Left lung (tissue), 10 donors: ENCODE measurements around the gene STEEP1. TPM values are rescaled to one million over a fixed set of nuclear protein-coding genes. Genes with fewer than 3 reads are reported as not detected.

Experiments
- ATAC-seq: fragments of 200-7000 bp; cut with Tn5 transposase; one replicate; pipeline ENCODE4 v1.9.1; 2020; ENCODE audit warnings: moderate library complexity
- DNase-seq, 4 donors: peaks; one replicate each; pipeline ENCODE4 v3.0.0-alpha.2; 2013 to 2020
- H3K27ac ChIP-seq, 2 donors: fragments of 200-600 bp; sonication (generic) in 1 of 2; one replicate each; pipeline versions ENCODE4 v1.5.0 to v1.8.0; 2020 to 2021
- H3K27me3 ChIP-seq, 2 donors: fragments of 200-600 bp; sonication (generic) in 1 of 2; one replicate each; pipeline versions ENCODE4 v1.5.0 to v1.8.0; 2020 to 2021
- H3K36me3 ChIP-seq, 2 donors: fragments of 200-600 bp; sonication (generic) in 1 of 2; one replicate each; pipeline versions ENCODE4 v1.5.0 to v1.8.0; 2020 to 2021
- H3K4me1 ChIP-seq, 2 donors: fragments of 200-600 bp; one replicate each; pipeline ENCODE4 v1.8.0; 2021
- H3K4me3 ChIP-seq, 2 donors: fragments of 200-600 bp; sonication (generic) in 1 of 2; one replicate each; pipeline versions ENCODE4 v1.5.0 to v1.8.0; 2020 to 2021; ENCODE audit warnings: mild to moderate bottlenecking in 1 of 2
- H3K9me3 ChIP-seq, 2 donors: fragments of 200-600 bp; sonication (generic) in 1 of 2; one replicate each; pipeline versions ENCODE4 v1.5.0 to v1.8.0; 2020 to 2021
- CTCF ChIP-seq, 2 donors: fragments of 200-600 bp; sonication (generic) in 1 of 2; IDR thresholded peaks; one replicate each; pipeline versions ENCODE4 v1.5.0 to v1.8.0; 2021; ENCODE audit warnings: antibody characterized with exemption in 2 of 2
- intact Hi-C, 2 donors: fragments of 100-400 bp; cut with DNase I; formaldehyde crosslinking; loops; one replicate each; pipeline versions ENCODE4 v1.11.2 to v1.14.2; 2022
- polyA plus RNA-seq, 6 donors: library from polyadenylated mRNA; unstranded; fragments of 120-200 nt; gene quantifications; one replicate each; pipeline ENCODE4 v1.2.1, GENCODE V29; 2013; ENCODE audit not compliant: insufficient read length in 6 of 6
- total RNA-seq, 2 donors: library from RNA; stranded (reverse); fragmentation: NEBNext Ultra II Directional; extraction: Animal tissue kit (Norgen Biotek cat#: 25700); gene quantifications; one replicate each; pipeline ENCODE4 v1.2.1, GENCODE V29; 2021
- donor health status: DM: no; HTN: yes; CAD: no.
- donor health status: DM: no; HTN: no; CAD: no.

The STEEP1 gene
- total and polyA plus RNA-seq, 8 donors: 19.5 to 35.6 (median 30.9) TPM

DNA sequence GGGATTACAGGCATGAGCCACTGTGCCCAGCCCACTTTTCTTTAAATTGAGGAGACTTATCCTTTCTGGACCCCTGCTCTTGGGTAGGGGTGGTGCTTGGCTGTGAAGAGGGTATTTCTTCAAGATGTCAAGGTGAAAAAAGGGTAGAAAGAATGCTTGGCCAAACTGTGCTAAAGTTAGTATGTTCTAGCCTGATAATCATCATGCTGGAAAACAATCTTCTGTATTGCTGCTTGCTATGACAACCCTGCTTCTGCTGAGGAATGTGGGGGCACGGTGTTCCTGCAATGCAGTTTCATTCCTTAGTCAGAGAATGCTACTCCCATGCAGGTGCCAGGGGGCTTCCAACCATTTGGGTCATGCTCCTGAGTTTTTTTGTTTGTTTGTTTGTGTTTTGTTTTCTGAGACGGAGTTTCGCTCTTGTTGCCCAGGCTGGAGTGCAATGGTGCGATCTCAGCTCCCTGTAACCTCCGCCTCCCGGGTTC, 5.2 kb upstream of the STEEP1 start:
- Histone ChIP-seq H3K4me1 (peaks cover 0 to 3% of the 10 kb centered on the region in 2 donors), H3K4me3 (no peak overlapping the region), H3K9me3 (no peaks in the 10 kb centered on the region), H3K36me3 (no peaks in the 10 kb centered on the region), H3K27ac (no peak overlapping the region), H3K27me3 (no peaks in the 10 kb centered on the region)
- intact Hi-C loops: no loop called here
- DNase-seq: no peak
- ATAC-seq: no peak
- no peak for TF ChIP-seq CTCF (IDR thresholded peaks at IDR 0.05)

GRCh38 chrX:119552508-119552907, 12.7 kb downstream of the STEEP1 start:
- intact Hi-C loops: no loop called here
- no peaks in the 10 kb centered on the region for H3K4me1 ChIP-seq
- no peak for TF ChIP-seq CTCF (IDR thresholded peaks at IDR 0.05)
- H3K4me3 ChIP-seq: no peak overlapping the region
- no peaks in the 10 kb centered on the region for H3K27me3 ChIP-seq
- H3K36me3 ChIP-seq: no peaks in the 10 kb centered on the region
- no peak for DNase-seq
- no peaks in the 10 kb centered on the region for H3K9me3 ChIP-seq
- H3K27ac ChIP-seq: no peak overlapping the region
- ATAC-seq: no peak

GRCh38 chrX:119549327-119550016, 15.7 kb downstream of the STEEP1 start:
- no peak for TF ChIP-seq CTCF (IDR thresholded peaks at IDR 0.05)
- no peaks in the 10 kb centered on the region for H3K27me3 ChIP-seq
- ATAC-seq: no peak
- H3K36me3 ChIP-seq: no peaks in the 10 kb centered on the region
- H3K4me1 ChIP-seq: no peaks in the 10 kb centered on the region
- no peaks in the 10 kb centered on the region for H3K9me3 ChIP-seq
- no peak for DNase-seq
- intact Hi-C loops: no loop called here
- H3K4me3 ChIP-seq: no peak overlapping the region
- no peak overlapping the region for H3K27ac ChIP-seq

- Histone ChIP-seq H3K36me3 (peaks cover 0 to 15% of the 10 kb centered on the region in 2 donors), H3K4me1 (no peaks in the 10 kb centered on the region), H3K9me3 (no peaks in the 10 kb centered on the region), H3K27ac (no peak overlapping the region), H3K27me3 (no peaks in the 10 kb centered on the region), H3K4me3 (no peak overlapping the region)
- no peak for ATAC-seq
- DNase-seq: no peak
- no peak for TF ChIP-seq CTCF (IDR thresholded peaks at IDR 0.05)
- intact Hi-C loops: no loop called here
Measured at GRCh38 chrX:119541188-119541587, 24.0 kb downstream of the STEEP1 start.

DNA sequence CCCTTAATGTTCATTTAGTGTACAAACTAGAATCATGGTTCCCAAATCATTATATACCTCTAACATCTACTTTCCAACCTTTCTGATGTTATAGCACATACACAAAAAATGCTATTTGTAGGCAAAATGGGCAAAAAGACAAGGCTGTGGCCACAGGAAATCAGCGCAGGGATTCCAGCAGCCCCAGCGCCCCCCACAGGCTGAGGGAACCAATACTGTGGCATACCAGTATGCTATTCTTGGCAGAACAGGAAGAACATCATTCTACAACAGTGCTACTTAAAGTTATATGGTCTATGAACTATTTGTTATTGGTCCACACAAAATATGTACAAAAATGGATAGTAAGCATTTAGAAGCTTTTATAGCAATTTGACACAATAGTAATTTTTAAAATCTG, 25.3 kb downstream of the STEEP1 start:
- no peak for TF ChIP-seq CTCF (IDR thresholded peaks at IDR 0.05)
- no peak overlapping the region for H3K27ac ChIP-seq
- ATAC-seq (no peak), DNase-seq (no peak)
- H3K36me3 ChIP-seq: peaks cover 0 to 15% of the 10 kb centered on the region in 2 donors
- H3K4me3 ChIP-seq: no peak overlapping the region
- H3K4me1 ChIP-seq: no peaks in the 10 kb centered on the region
- H3K9me3 ChIP-seq: no peaks in the 10 kb centered on the region
- H3K27me3 ChIP-seq: no peaks in the 10 kb centered on the region
- intact Hi-C loops: no loop called here
